ENCODE measurements around the gene LSR.
A peak's percentile ranks its signal among the peaks of the same experiment; 100 is the strongest.

LSR gene

DNA sequence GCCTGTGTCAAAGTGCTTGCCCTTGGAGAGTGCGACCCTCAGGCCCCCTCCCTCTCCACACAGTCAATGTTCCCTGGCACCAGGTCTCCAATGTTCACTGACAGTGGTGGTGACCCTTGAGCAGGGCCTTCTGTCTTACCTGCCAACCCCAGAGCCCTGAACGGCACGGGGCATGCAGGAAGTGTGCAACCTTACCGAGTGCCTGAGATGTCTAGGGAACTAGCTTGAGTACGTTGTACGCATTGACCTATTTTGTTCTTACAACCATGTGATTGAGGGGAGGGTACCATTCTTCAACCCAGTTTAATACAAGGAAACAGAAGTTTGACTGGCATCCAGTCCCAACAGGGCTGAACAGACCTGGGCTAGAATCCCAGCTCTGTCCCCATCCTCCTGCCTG is 56.4 kb downstream of the LSR start:
- no peak for DNase-seq

DNA sequence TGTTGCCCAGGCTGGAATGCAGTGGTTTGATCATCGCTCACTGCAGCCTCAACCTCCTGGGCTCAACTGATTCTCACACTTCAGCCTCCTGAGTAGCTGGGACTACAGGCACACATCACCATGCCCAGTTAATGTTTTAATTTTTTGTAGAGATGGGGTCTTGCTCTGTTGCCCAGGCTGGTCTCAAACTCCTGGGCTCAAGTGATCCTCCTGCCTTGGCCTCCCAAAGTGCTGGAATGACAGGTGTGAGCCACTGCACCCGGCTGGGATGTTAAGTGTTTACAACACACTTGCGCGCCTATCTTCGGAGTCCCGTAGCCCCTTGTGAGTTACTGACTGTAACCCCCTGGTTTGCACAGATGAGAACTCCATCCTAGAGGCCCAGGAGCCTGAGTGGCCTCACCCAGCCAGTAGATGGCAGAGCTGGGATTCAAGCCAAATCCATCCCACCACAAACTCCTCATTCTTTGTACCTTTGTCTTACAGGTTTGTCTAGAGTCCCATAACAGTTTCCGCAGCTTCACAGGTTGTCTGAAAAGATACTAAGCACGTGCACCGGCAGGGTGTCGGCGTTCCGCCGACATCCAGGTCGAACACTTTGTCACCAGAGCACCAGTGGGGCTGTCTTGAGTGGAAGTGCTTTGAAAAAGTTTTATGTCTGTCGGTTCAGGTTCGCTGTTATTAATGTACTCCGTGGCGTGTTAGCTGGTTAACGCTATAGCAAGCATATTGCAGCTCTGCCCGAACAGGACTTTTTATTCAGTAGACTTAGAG is 57.9 kb downstream of the LSR start:
- DNase-seq, result no peak

DNA sequence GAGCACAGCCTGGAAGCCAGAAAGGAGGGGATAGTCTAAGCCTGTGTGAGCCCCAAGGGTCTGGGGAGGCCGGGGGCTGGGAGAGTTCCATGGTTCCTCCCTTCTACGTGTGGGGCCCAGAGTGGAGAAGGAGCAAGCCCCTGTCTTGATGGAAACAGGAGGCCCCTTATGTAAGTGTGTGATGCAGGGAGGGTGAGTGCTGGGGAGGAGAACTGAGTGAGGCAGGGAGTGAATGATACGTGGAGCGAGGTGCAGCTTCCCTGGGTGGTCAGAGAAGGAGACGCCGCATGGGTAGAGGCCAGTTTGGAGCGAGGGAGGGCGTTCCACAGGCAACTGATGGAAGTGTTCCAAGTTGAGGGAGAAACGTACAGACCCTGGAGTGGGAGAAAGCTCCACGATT is 59.1 kb downstream of the LSR start:
- no peak for DNase-seq

DNA sequence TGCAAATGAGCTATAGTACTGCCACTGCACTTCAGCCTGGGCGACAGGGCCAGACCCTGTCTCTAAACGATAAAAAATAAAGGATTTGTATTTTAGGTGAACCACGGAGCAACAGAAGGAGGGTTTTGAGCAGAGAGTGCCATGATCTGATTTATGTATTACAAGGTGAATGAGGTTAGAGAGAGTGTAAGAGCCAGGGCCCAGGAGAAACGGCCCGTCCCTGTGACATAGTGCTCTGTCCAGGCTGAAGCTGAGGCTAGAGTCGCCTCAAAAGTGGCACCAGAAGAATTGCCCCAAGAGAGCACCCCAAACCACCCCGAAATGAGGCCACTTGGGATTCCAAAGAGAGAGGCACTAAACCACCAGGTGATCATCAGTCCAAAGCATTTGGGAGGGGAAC is 60.1 kb downstream of the LSR start:
- no peak for DNase-seq

DNA sequence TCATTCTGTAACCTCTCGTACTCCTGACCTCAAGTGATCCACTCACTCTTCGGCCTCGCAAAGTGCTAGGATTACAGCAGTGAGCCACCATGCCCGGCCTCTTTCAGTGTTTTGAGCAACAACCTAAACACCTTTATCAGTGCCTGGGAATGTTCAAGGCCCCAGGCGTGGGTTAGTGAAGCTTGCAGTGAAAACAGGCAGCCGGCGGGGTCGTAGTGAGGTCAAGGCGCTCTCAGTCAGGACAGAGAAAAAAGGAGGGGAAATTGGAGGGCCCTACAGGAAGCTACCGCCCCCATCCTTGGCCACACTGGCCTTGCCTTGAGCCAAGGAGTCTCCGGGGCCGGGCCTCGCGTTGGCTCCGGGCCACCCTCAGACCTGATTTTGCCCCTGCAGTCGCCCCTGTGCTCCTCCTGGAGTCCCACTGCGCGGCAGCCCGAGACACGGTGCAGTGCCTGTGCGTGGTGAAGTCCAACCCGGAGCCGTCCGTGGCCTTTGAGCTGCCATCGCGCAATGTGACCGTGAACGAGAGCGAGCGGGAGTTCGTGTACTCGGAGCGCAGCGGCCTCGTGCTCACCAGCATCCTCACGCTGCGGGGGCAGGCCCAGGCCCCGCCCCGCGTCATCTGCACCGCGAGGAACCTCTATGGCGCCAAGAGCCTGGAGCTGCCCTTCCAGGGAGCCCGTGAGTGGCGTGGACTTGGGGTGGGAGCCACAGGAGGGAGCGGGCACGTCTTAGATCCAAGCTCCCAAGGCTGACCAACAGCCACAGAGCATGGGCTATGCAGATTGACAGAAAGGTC is 60.9 kb downstream of the LSR start:
- DNase-seq, result no peak

DNA sequence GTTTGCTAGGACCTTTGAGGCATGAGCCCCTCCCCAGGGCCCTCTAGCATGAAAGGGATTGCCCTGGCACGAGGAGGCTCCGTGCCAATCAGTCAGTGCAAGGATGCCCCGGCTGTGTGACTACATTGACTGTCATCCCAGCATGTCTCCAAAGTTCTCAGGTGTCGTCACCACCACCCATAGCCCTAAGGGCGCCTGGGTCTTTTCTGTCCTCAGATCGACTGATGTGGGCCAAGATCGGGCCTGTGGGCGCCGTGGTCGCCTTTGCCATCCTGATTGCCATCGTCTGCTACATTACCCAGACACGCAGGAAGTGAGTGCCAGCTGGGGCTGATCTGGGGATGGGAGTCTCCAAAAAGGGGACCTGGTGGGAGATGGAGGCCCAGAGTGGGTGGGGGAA is 61.5 kb downstream of the LSR start:
- DNase-seq, result no peak

DNA sequence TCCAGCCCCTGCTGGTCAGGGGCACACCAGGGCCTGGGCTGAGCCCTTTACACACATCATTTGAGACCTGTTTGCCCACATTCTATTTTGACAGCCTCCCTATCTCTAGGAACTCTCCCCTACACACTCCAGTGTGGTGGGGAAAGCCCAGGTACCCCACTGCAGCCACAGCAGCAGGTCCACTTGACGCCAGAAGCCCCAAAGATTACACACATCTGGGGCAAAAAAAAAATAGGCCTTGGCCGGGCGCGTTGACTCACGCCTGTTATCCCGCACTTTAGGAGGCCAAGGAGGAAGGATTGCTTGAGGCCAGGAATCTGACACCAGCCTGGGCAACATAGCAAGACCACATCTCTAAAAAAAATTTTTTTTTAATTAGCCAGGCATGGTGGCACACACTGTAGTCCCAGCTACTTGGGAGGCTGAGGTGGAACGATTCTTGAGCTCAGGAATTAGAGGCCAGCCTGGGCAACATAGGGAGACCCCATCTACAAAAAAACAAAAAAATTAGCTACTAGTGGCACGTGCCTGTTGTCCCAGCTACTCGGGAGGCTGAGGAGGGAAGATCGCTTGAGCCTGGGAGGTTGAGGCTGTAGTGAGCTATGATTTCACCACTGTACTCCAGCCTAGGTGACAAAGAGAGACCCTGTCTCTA is 62.1 kb downstream of the LSR start:
- no peak for DNase-seq

DNA sequence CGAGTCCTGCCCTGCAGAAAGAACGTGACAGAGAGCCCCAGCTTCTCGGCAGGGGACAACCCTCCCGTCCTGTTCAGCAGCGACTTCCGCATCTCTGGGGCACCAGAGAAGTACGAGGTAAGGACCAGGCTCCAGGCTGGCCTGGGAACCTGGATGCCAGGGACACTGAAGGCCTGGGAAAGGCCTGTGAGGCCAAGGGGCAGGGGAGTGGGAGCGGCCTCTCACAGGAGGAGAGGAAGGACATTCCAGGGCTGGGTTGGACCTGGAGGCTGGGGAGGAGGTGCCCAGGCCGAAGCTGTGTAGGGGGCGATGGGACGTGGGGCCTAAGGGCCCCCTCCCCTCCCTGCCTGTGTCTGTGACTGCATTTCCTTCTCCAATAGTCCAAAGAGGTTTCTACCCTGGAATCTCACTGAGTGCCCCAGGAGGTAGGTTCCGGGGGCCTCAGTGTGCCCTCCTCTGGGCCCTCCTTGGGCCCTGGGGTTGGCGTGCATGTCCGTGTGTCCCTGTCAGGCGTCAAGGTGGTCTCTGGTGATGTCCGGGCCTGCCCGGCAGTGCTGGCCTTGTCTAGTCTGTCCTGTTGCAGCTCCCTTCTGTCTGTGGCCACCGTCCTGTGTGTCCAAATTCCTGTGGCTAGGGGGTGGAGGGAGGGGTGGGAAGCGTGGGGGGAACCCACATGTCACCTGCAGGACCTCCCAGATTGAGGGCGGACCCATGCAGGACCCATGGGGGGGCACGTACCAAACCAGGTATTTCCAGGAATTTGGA is 63.3 kb downstream of the LSR start:
- no peak for DNase-seq

DNA sequence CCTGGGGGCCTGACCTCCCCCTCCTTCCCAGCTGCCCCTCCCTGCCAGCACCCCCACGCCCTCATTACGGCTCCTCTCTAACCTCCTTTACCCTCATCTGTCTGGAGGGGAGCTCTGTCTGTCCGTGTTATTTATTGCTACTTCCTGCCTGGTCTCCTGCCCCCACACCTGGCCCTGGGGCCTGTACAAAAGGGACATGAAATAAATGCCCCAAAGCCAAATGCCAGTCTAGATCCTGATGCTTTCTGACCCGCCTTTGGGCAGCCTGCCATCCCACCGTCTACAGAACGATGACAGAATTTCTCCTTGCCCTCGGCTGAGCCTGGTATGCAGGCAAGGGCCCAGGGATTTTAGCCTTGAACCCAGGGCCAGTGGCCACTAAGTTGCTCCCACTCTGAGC is 64.8 kb downstream of the LSR start:
- peak; percentile 8 for DNase-seq

DNA sequence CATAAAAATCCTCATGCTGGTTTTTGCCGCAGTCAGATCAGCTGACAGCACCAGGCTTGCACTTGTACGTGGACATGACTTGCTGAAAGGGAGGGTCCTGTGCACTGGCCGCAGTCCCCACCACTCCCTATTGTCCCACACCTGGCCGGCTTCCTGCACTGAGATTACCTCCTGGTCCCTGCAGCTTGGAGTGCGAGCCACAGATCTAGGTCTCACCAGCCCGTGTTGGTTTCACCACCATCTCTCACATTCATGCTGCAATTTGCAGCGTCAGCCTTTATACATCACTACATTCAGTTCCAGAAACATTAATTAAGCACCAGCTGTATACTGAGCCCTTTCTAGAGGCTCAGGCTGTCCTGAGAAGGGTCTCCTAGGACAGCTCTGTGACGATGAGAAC is 65.2 kb downstream of the LSR start:
- no peak for DNase-seq

DNA sequence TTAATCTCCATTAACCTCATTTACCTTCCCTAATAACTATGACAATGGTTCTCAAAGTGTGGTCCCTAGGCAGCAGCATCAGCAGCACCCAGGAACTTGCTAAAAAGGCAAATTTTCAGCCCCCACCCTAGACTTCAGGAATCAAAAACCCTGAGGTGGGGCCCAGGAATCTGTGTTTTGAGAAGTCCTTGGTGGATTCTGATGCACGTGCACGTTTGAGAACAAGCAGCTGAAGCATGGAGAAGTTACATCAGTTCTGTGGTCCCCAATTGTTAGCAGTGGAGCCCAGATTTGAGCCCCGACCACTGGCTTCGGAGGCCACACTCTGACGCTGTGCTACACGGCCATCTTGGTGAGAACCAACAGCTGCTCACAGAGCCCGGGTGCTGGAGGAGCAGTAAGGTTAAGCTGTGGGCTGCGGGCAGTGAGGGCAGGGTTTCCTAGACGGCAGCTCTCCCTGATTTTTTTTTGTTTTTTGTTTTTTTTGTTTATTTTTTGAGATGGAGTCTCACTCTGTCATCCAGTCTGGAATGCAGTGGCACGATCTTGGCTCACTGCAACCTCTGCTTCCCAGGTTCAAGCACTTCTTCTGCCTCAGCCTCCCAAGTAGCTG is 66.2 kb downstream of the LSR start:
- no peak for DNase-seq

DNA sequence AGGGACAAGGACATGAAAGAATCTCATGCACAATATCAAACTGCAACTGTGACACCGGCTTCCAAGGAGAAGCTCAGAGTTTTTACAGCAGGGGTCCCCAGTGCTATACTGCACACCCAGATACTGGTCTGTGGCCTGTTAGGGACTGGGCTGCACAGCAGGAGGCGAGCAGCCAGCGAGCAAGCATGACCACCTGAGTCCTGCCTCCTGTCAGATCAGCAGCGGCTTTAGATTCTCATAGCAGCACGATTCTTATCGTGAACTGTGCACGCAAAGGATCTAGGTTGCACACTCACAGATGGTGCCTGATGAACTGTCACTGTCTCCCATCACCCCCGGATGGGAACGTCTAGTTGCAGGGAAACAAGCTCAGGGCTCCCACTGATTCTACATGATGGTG is 67.1 kb downstream of the LSR start:
- DNase-seq, result no peak

DNA sequence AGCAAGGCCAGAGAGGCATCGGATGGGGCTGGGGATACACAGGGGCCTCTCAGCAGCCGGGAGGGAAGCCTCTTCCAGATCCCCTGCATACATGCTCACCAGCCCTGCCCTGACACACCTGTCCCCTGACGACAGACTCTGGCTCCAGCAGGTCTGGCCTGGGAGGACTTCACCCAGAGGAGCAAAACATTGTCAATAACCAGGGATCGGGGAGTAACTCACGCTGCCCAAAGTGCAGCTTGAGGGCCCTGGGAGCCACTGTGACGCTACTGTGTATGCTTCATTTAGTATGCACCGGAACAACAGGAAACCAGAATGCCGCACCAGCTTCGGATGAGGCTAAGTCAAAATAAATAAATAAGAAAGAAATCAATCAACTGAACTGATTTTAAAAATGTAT is 67.8 kb downstream of the LSR start:
- no peak for DNase-seq

Data from EL (cell line).